ENCODE results near the gene FAM83F.

FAM83F gene

GRCh38 chr22:39962071-39962470, 32.7 kb upstream of the FAM83F start:
- DNase-seq (ENCODE audit: extremely low spot score, insufficient read length, low read depth) (no peak), FAIRE-seq (no peak)

DNA sequence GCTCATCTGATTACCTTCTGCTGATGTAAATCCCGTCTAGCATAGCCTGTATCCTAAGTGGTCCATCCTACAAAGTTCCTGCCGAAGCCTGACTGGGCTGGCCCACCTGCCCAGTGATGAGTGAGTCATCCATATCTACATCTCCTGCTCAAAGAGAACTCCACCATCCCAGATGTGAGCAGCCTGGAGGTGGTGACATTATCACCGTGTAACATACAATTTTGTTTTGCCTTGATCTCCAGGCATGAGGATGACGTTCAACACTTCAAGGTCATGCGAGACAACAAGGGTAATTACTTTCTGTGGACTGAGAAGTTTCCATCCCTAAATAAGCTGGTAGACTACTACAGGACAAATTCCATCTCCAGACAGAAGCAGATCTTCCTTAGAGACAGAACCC, 29.0 kb upstream of the FAM83F start:
- DNase-seq (ENCODE audit: extremely low spot score, insufficient read length, low read depth) (no peak), FAIRE-seq (no peak)

GRCh38 chr22:39966470-39966869, 28.3 kb upstream of the FAM83F start:
- FAIRE-seq (no peak), DNase-seq (ENCODE audit: extremely low spot score, insufficient read length, low read depth) (no peak)

GRCh38 chr22:39967103-39967829, 27.5 kb upstream of the FAM83F start:
- FAIRE-seq (no peak), DNase-seq (ENCODE audit: extremely low spot score, insufficient read length, low read depth) (no peak)

DNA sequence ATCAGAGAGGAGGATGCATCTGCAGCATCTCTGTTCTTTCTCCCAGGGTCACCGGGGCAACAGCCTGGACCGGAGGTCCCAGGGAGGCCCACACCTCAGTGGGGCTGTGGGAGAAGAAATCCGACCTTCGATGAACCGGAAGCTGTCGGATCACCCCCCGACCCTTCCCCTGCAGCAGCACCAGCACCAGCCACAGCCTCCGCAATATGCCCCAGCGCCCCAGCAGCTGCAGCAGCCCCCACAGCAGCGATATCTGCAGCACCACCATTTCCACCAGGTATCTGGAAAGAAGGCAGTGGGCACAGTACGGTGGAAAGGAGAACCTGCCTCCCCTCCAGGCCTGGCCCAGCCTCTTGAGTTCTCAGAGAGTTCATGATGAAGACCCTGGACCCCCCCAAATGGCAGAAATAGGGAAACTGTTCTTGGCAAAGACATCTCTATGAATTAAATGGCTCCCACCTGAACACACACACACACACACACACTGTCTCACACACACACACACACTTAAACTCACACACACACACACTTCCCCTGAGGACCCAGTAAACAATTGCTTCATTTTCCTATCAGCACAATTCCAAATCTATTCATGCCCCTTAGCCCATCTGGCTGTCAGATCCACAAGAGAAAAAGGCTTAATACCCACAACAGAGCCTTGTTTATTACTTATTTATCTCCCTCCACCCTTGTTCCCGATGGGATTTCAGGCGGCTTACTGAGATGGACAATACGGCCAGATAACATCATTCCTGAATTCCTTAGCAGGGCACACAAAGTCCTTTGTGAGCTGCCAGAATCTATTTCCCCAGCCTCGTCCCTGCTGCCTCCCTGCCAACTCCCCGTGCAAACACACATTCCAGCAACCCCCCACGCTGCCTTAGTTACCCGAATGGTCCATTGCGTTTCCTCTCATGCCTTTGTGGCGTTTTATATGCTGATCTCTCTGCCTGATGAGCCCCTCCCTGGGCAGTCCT, 26.5 kb upstream of the FAM83F start:
- no peak for FAIRE-seq
- no peak for DNase-seq (ENCODE audit: extremely low spot score, insufficient read length, low read depth)

DNA sequence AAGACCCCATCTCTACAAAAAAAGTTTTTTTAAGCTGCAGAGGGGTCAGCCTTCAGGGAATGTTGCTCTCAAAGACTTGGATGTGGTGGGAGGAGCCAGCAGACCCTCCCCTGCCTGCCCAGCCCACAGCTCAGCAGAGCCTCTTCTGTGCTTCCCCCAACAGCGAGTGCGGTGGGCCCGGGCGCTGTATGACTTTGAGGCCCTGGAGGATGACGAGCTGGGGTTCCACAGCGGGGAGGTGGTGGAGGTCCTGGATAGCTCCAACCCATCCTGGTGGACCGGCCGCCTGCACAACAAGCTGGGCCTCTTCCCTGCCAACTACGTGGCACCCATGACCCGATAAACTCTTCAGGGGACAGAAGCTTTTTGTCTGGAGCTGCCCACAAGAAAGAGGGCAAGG, 24.0 kb upstream of the FAM83F start:
- FAIRE-seq (no peak), DNase-seq (ENCODE audit: extremely low spot score, insufficient read length, low read depth) (no peak)

DNA sequence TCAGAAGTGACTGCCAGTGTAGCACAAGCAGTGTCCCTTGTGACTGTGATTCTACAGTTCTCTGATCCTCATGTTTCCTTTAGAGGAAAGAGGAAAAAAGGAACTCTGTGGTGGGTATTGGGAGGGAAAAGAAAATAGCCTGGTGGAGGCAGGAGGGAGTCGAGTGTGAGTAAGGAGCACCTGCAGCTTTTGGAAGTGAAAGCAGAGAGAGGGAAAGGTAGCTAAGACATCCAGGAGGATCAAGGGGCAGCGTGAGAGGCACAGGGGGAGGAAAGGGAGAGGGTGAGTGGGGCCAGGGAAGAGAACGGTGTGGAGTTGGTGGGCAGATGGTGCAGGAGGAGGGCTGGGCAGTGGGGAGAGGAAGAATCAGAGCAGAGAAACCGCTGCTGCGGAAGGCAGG, 22.1 kb upstream of the FAM83F start:
- DNase-seq (ENCODE audit: extremely low spot score, insufficient read length, low read depth) = no peak
- no peak for FAIRE-seq

DNA sequence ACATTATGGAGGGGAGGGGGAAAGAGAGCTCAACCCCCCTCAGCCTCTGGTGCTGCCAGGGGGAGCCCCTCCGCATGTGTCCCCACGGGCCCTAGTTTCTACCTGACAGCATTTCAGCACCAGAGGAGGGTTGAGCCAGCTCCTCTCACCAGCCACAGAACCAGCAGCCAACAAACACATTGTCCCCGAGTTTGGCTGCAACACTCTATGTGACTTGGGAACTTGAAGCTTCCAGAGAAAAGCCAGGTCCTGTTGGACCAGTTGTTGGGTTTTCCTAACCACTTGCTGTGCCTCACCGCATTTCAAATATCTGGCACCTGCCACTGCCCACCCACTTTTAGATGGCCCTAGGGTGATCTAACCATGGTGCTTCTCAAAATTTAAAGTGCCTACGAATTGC, 21.1 kb upstream of the FAM83F start:
- DNase-seq (ENCODE audit: extremely low spot score, insufficient read length, low read depth) (no peak), FAIRE-seq (no peak)

DNA sequence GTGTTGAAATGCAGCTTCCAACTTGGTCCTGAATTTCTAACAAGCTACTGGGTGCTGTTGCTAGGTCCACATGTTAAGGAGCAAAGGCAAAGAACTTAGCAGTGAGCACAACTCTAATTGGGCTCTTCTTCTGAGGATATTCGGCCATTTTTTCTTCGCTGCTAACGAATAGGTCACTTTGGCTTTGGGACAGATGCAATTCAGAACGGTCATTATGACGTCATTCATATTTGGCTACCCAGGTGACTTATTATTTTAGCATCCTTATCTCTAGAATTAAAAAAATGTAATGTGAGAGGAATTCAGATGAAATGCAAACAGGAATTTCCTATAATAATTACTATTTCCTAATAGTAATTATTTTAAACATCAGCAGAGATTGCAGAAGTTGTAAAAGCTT, 20.7 kb upstream of the FAM83F start:
- DNase-seq (ENCODE audit: extremely low spot score, insufficient read length, low read depth) = no peak
- FAIRE-seq = no peak

DNA sequence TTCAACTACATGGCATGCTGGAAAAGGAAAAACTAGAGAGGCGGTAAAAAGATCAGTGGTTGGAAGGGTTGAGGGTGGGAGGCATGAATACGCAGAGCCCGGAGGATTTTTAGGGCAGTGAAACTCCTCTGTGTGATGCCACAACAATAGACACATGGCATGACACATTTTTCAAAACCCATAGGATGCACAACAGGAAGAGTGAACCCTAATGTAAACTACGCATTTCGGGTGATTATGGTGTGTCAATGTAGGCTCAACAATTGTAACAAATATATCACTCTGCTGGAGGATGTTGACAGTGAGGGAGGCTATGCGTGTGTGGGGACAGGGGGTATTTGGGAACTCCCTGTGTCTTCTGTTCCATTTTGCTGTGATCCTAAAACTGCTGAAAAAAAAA, 15.7 kb upstream of the FAM83F start:
- FAIRE-seq = no peak
- DNase-seq (ENCODE audit: extremely low spot score, insufficient read length, low read depth) = no peak

- FAIRE-seq (no peak), DNase-seq (ENCODE audit: extremely low spot score, insufficient read length, low read depth) (no peak)
Observed at GRCh38 chr22:39979458-39979857, 15.3 kb upstream of the FAM83F start.

DNA sequence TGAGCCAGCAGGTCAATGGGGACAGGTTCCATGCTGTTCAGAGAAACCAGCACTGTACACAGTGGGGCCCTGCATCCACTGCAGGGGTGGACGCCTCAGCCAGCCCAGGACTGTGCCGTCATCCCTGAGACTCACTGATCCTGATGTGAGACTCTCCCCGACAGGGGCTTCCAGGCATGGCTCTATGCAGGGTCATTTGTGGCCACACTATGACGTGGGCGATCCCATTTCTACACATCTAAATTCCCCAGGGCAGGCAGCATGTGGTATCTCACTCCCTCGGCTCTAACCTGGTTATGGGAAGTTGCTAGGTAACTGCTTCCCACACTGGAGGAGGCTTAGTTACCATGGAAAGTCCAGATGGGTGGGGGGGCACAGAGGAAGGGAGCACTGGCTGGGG, 14.2 kb upstream of the FAM83F start:
- DNase-seq (ENCODE audit: extremely low spot score, insufficient read length, low read depth) = no peak
- FAIRE-seq = no peak

DNA sequence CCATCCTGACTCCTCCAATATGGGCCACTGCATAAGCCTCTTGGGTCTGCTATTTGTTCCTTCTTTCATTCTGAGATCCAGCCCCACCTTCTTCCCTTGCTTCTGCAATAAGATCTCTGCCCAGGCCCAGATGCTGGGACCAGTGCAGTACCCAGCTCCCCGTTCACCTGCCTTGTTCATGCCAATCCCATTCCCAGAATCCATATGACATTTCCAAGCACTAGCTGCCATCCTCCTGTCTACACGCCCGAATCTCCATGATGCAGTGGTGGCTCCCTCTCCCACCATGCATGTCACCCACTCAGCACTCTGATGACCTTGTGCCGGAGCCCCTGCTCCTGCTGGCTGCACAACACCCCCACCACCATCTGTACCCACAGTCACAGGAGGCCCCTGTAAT, 11.4 kb upstream of the FAM83F start:
- FAIRE-seq (no peak), DNase-seq (ENCODE audit: extremely low spot score, insufficient read length, low read depth) (no peak)

DNA sequence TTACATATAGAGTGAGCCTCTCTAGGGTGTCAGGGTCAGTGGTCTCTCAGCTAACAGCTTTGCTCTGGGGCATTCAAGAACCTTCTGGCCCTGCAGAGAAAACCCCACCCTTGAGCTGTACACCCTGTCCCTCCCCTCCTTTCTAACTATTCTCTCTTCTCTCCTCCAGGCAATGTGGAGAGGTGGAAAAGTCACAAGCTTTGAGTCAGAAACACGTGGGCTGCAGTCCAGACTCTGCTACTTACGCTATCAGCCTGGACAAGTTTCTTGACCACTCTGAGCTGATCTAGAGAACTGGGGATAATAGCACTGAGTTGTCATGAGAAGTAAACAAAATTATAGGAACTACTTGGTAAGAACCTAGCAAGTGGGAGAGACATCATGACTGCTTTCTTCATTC, 10.7 kb upstream of the FAM83F start:
- no peak for FAIRE-seq
- DNase-seq (ENCODE audit: extremely low spot score, insufficient read length, low read depth) = no peak

GRCh38 chr22:39984746-39985145, 10.0 kb upstream of the FAM83F start:
- FAIRE-seq = no peak

DNA sequence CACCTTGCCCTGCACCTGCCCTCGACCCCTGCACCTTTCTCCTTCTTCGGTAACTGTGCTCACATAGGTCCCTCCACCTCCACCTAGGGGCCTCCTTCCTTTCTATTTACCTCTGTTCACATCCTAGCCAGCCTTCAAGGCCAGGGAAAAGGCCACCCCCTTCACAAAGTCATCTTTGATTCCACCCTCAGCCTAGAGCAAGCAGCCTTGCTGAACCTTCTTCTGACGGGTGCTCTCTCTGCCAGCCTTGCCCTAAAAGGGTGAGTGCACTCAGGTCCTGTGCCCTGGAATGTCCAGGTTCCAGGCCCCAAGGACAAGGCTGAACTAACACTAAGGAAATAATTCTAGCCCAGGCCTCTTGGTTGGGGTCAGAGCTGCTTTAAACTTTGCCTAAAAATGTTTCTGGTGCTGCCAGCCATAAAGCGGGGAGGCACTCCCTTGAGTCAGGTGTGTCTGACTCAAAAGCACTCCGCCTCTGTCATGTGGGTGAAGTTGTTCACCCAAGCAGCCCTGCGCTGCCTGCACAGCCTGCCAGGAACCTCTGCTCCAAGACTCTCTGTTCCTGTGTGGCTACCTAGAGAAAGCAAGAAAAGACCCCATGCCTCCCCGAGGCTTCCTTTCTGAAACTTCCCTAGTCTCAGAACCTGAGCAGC, 9.2 kb upstream of the FAM83F start:
- FAIRE-seq = no peak
- no peak for DNase-seq (ENCODE audit: extremely low spot score, insufficient read length, low read depth)

More at GRCh38 chr22:39984746-39985145, 10.0 kb upstream of the FAM83F start:
- no peak for DNase-seq (ENCODE audit: extremely low spot score, insufficient read length, low read depth)

GRCh38 chr22:39988386-39989114, 6.2 kb upstream of the FAM83F start:
- DNase-seq (ENCODE audit: extremely low spot score, insufficient read length, low read depth) (no peak), FAIRE-seq (no peak)

GRCh38 chr22:39989633-39990032, 5.1 kb upstream of the FAM83F start:
- no peak for FAIRE-seq
- no peak for DNase-seq (ENCODE audit: extremely low spot score, insufficient read length, low read depth)

GRCh38 chr22:39990686-39991085, 4.1 kb upstream of the FAM83F start:
- FAIRE-seq = no peak
- no peak for DNase-seq (ENCODE audit: extremely low spot score, insufficient read length, low read depth)

- DNase-seq (ENCODE audit: extremely low spot score, insufficient read length, low read depth) = no peak
- FAIRE-seq = no peak
Observed at GRCh38 chr22:39991159-39991860, 3.4 kb upstream of the FAM83F start.
